Muscle of leg (tissue), 11 donors: ENCODE measurements around the gene EMILIN2. TPM values are rescaled to one million over a fixed set of nuclear protein-coding genes. Genes with fewer than 3 reads are reported as not detected.

Experiments used
- DNase-seq: peaks from one replicate; pipeline ENCODE4 v3.0.0; 2013
- H3K27ac ChIP-seq: one replicate; pipeline ENCODE4 v1.5.1; 2013; ENCODE audit warnings: mild to moderate bottlenecking, low read length, control low read depth
- H3K27me3 ChIP-seq: one replicate; pipeline ENCODE4 v1.6.1; 2013; ENCODE audit warnings: low read length; ENCODE audit not compliant: control insufficient read depth, insufficient read depth
- H3K36me3 ChIP-seq: one replicate; pipeline ENCODE4 v1.6.1; 2013; ENCODE audit warnings: low read length; ENCODE audit not compliant: control insufficient read depth, insufficient read depth
- H3K4me1 ChIP-seq: one replicate; pipeline ENCODE4 v1.6.1; 2013; ENCODE audit warnings: low read length; ENCODE audit not compliant: control insufficient read depth, insufficient read depth
- H3K4me3 ChIP-seq: one replicate; pipeline ENCODE4 v1.5.1; 2013; ENCODE audit warnings: low read length, control low read depth
- H3K9me3 ChIP-seq: replicated peaks from 2 replicates; pipeline ENCODE4 v1.6.1; 2013; ENCODE audit warnings: low read depth, low read length; ENCODE audit not compliant: control insufficient read depth
- WGBS: methylation state at CpG from one replicate; pipeline ENCODE4 v1.1.5; 2013; ENCODE audit warnings: missing lambda C conversion rate; ENCODE audit not compliant: insufficient coverage; 5-methylcytosine and 5-hydroxymethylcytosine counted together
- polyA plus RNA-seq, 8 donors: library from polyadenylated mRNA; unstranded; fragments of 120-200 nt; gene quantifications; one replicate each; pipeline versions ENCODE4 v1.2.1 to v1.2.3, GENCODE V29; 2013; ENCODE audit warnings: inconsistent platforms in 1 of 8, low replicate concordance in 1 of 8; ENCODE audit not compliant: insufficient read length in 8 of 8, insufficient read depth in 1 of 8
- total RNA-seq: library from RNA; stranded (reverse); fragments of 120-200 nt; gene quantifications from one replicate; pipeline ENCODE4 v1.2.4, GENCODE V29; 2013

EMILIN2 gene
- total and polyA plus RNA-seq, 9 donors, result 23.0 to 46.7 (median 30.2) TPM

- H3K9me3 ChIP-seq, result peaks cover 2% of the 10 kb centered on the region
- no peaks in the 10 kb centered on the region for H3K36me3 ChIP-seq
- H3K27ac ChIP-seq, result peak overlapping the region; percentile 64
- DNase-seq, result peak; percentile 86
- H3K4me3 ChIP-seq, result no peak overlapping the region
- no peaks in the 10 kb centered on the region for H3K27me3 ChIP-seq
- 24% methylated on average over 7 of the region's 10 CpGs for WGBS
- peaks cover 46% of the 10 kb centered on the region for H3K4me1 ChIP-seq
Measured at GRCh38 chr18:2883076-2883735, 36.4 kb downstream of the EMILIN2 start.

DNA sequence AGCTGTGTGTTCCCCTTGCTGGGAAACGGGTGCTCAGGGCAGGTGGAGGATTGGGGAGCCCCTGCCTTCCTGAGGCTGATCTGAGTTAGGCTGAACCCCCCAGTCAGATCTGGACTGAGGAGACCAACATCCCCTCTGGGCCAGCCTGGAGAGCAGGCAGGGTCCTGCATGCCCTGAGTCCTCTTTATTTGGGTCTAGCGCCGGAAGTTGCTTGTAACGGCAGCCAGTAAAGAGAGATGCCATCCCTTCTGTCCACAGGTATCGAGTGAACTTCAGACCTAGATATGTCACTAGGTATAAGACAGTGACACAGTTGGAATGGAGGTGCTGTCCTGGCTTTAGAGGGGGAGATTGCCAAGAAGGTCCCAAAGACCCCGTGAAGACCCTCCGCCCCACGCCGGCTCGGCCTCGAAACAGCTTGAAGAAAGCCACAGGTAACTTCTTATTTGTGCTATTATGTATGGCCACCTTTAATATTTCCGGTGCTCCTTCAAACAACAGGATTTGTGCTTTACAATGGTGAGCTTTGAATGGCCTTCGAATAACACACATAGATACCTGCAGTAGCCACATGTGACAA lies 38.0 kb downstream of the EMILIN2 start:
- no peak overlapping the region for H3K4me3 ChIP-seq
- DNase-seq, result no peak
- H3K4me1 ChIP-seq, result peaks cover 40% of the 10 kb centered on the region
- 92% methylated on average over 12 of the region's 13 CpGs for WGBS
- no peak overlapping the region for H3K27ac ChIP-seq
- H3K9me3 ChIP-seq, result peaks cover 2% of the 10 kb centered on the region
- H3K36me3 ChIP-seq, result no peaks in the 10 kb centered on the region
- no peaks in the 10 kb centered on the region for H3K27me3 ChIP-seq

GRCh38 chr18:2887470-2887869 lies 40.7 kb downstream of the EMILIN2 start:
- peaks cover 15% of the 10 kb centered on the region for H3K4me1 ChIP-seq
- no peak overlapping the region for H3K4me3 ChIP-seq
- H3K9me3 ChIP-seq, result peaks cover 2% of the 10 kb centered on the region
- no peak for DNase-seq
- H3K36me3 ChIP-seq, result peaks cover 4% of the 10 kb centered on the region
- no peaks in the 10 kb centered on the region for H3K27me3 ChIP-seq
- 96% methylated on average over 2 of the region's 4 CpGs for WGBS
- H3K27ac ChIP-seq, result no peak overlapping the region

DNA sequence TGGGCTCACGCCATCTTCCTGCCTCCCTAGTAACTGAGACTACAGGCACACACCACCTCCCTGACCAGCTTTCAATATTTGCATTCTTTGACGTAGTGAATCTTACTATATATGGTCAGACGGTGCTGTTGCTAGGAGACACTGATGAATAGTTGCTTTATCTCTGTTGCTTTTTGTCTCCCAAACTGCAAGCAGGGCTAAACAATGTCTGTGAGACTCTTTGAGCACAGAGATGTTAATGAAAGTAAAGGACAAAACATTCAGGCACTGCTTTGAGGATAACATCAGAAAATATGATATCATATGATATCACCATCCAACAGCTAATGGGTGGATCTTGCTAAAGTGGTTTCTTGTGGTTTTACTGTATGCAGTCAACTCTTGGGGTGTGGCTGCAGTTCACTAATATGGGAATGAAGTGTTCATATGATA lies 43.0 kb downstream of the EMILIN2 start:
- H3K36me3 ChIP-seq, result peaks cover 6% of the 10 kb centered on the region
- peaks cover 2% of the 10 kb centered on the region for H3K9me3 ChIP-seq
- WGBS, result no CpG with 5 or more reads among the region's 3 CpGs
- DNase-seq, result no peak
- H3K4me3 ChIP-seq, result no peak overlapping the region
- peaks cover 10% of the 10 kb centered on the region for H3K4me1 ChIP-seq
- H3K27me3 ChIP-seq, result no peaks in the 10 kb centered on the region
- no peak overlapping the region for H3K27ac ChIP-seq

GRCh38 chr18:2890606-2891005 lies 43.8 kb downstream of the EMILIN2 start:
- Histone ChIP-seq H3K4me1 (peaks cover 10% of the 10 kb centered on the region), H3K9me3 (peaks cover 6% of the 10 kb centered on the region), H3K27me3 (no peaks in the 10 kb centered on the region), H3K4me3 (no peak overlapping the region), H3K36me3 (peaks cover 6% of the 10 kb centered on the region), H3K27ac (no peak overlapping the region)
- DNase-seq, result no peak
- 88% methylated on average over 5 of the region's 5 CpGs for WGBS

- peaks cover 6% of the 10 kb centered on the region for H3K36me3 ChIP-seq
- no peak overlapping the region for H3K27ac ChIP-seq
- no peaks in the 10 kb centered on the region for H3K27me3 ChIP-seq
- peaks cover 10% of the 10 kb centered on the region for H3K4me1 ChIP-seq
- WGBS, result 76% methylated on average over 16 of the region's 20 CpGs
- no peak for DNase-seq
- H3K4me3 ChIP-seq, result no peak overlapping the region
- peaks cover 5% of the 10 kb centered on the region for H3K9me3 ChIP-seq
Measured at GRCh38 chr18:2891526-2892431, 45.0 kb downstream of the EMILIN2 start.

DNA sequence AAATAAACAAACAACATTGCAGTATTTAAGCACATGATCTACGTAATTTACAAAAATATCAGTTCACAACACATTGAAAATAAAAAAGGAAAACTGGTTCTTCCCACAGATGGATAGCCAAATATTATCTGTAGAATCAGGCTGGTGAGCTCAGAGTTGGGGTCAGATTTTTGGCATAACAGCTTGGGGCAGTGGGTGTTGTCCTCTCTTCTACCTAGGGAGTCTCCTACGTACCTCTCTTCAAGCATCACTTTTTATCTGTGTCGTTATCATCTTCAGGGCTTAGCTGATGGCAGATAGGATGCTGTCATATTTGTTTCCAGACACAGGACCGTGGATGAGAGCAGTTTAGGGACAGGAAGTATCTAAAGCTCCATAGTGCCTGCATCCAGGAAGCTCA lies 46.2 kb downstream of the EMILIN2 start:
- 77% methylated on average over 2 of the region's 4 CpGs for WGBS
- H3K27ac ChIP-seq, result no peak overlapping the region

GRCh38 chr18:2893676-2894075 lies 46.9 kb downstream of the EMILIN2 start:
- H3K4me3 ChIP-seq, result no peak overlapping the region
- H3K4me1 ChIP-seq, result peaks cover 24% of the 10 kb centered on the region
- H3K36me3 ChIP-seq, result peaks cover 6% of the 10 kb centered on the region
- 90% methylated on average over 1 of the region's 5 CpGs for WGBS
- H3K27me3 ChIP-seq, result no peaks in the 10 kb centered on the region
- no peak for DNase-seq
- peaks cover 4% of the 10 kb centered on the region for H3K9me3 ChIP-seq
- H3K27ac ChIP-seq, result no peak overlapping the region

More for the DNA sequence above, 46.2 kb downstream of the EMILIN2 start:
- no peaks in the 10 kb centered on the region for H3K27me3 ChIP-seq
- H3K36me3 ChIP-seq, result peaks cover 6% of the 10 kb centered on the region
- no peak overlapping the region for H3K4me3 ChIP-seq
- DNase-seq, result no peak
- H3K4me1 ChIP-seq, result peaks cover 18% of the 10 kb centered on the region
- H3K9me3 ChIP-seq, result peaks cover 4% of the 10 kb centered on the region

GRCh38 chr18:2894131-2894840 lies 47.5 kb downstream of the EMILIN2 start:
- Histone ChIP-seq H3K4me3 (no peak overlapping the region), H3K9me3 (peaks cover 4% of the 10 kb centered on the region), H3K4me1 (peaks cover 29% of the 10 kb centered on the region), H3K27me3 (no peaks in the 10 kb centered on the region), H3K36me3 (peaks cover 6% of the 10 kb centered on the region), H3K27ac (no peak overlapping the region)
- no peak for DNase-seq
- 69% methylated on average over 4 of the region's 11 CpGs for WGBS
